HG02610 (cell line): ENCODE data around the gene PAQR5.
"Not testable (repeated sequence)": the region's sequence is repeated elsewhere in the genome, so short reads cannot be mapped to it uniquely, and the experiment has no call there.

Experiments used
- ATAC-seq: cut with Tn5 transposase; IDR thresholded peaks from one replicate; pipeline ENCODE4 v1.9.1; 2021; ENCODE audit warnings: mild to moderate bottlenecking, moderate library complexity; ENCODE audit not compliant: unreplicated experiment

The PAQR5 gene

GRCh38 chr15:69298697-69299441 lies at the start of gene PAQR5:
PAQR5 (plus strand) TSS chr15:69298912; CDS start chr15:69360081, 61,169 bp downstream.
- no peak for ATAC-seq

- no peak for ATAC-seq
Measured at GRCh38 chr15:69253156-69253555, 45.6 kb upstream of the PAQR5 start.

- ATAC-seq: no peak
Measured at GRCh38 chr15:69265347-69265955, 33.3 kb upstream of the PAQR5 start.

- no peak for ATAC-seq
Measured at GRCh38 chr15:69271217-69271616, 27.5 kb upstream of the PAQR5 start.

- no peak for ATAC-seq
Measured at GRCh38 chr15:69272139-69272538, 26.6 kb upstream of the PAQR5 start.

GRCh38 chr15:69272891-69273290 lies 25.8 kb upstream of the PAQR5 start:
- ATAC-seq: no peak

GRCh38 chr15:69275074-69275670 lies 23.5 kb upstream of the PAQR5 start:
- no peak for ATAC-seq

- ATAC-seq: no peak
Measured at GRCh38 chr15:69275933-69276560, 22.7 kb upstream of the PAQR5 start.

GRCh38 chr15:69277316-69277715 lies 21.4 kb upstream of the PAQR5 start:
- no peak for ATAC-seq

- ATAC-seq: no peak
Measured at GRCh38 chr15:69279636-69280035, 19.1 kb upstream of the PAQR5 start.

- ATAC-seq: no peak
Measured at GRCh38 chr15:69280783-69281182, 17.9 kb upstream of the PAQR5 start.

- no peak for ATAC-seq
Measured at GRCh38 chr15:69282104-69282743, 16.5 kb upstream of the PAQR5 start.

- ATAC-seq: no peak
Measured at GRCh38 chr15:69285834-69286233, 12.9 kb upstream of the PAQR5 start.

- no peak for ATAC-seq
Measured at GRCh38 chr15:69288011-69288410, 10.7 kb upstream of the PAQR5 start.

- ATAC-seq: no peak
Measured at GRCh38 chr15:69288531-69289341, 10.0 kb upstream of the PAQR5 start.

- ATAC-seq: no peak
Measured at GRCh38 chr15:69289342-69290146, 9.2 kb upstream of the PAQR5 start.

GRCh38 chr15:69290346-69291164 lies 8.2 kb upstream of the PAQR5 start:
- ATAC-seq: no peak

- not testable (repeated sequence) for ATAC-seq
Measured at GRCh38 chr15:69291651-69292050, 7.1 kb upstream of the PAQR5 start.
